Subcutaneous preadipocyte (primary cell): Measurements from ENCODE around the gene TMBIM4. TPM values are rescaled to one million over a fixed set of nuclear protein-coding genes. Genes with fewer than 3 reads are reported as not detected.

ENCODE experiments used
- total RNA-seq: library from RNA; depleted of rRNA; stranded (reverse); fragments of >200 nt; gene quantifications from 2 replicates; pipeline ENCODE4 v1.2.3, GENCODE V29; 2012

Gene TMBIM4, protein sequence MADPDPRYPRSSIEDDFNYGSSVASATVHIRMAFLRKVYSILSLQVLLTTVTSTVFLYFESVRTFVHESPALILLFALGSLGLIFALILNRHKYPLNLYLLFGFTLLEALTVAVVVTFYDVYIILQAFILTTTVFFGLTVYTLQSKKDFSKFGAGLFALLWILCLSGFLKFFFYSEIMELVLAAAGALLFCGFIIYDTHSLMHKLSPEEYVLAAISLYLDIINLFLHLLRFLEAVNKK
- total RNA-seq: 56.3 and 75.0 TPM in 2 replicates

DNA sequence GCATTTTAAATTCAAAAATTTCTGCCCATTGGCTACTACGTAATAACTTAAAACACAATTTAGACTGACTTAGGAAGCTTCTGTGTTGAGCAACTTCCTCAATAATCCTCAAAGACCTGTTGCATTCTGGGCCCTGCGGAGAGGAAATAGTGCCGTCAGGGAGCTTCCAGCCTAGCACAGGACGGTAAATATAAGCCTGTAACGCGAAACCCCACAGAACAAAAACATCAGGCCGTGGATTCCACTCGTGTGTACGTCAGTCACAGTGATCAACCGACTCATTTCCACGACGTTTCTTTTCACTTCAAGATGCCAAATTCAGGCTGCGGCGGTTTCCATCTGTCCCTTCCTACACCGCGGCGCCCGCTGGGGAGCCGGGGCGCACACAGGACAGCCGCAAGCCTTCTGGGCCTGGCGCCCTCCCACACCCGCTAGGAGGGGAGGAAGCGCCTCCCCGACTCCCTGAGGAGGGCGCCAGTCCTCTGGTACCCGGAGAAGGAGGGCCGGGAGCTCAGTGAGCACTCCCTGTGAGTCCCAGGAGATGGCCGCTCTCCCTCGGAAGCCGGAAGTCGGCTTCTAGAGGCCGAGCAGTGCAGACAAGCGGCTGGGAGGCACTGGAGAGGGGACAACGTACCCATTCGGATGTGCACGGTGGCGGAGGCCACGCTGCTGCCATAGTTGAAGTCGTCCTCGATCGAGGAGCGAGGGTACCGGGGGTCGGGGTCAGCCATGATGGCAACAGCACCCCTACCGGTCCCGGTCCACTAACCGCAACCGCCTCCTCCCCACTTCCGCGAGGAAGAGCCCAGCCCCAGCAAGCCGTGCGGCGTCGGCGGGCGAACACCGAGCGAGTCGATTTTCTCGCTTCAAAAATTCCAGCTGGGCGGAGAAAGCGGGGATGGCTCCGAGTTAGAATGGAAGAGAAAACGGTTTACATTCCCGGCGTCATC, at the start of gene TMBIM4:
Gene TMBIM4, minus strand, starts transcription at position 776 of the 950 bp plus-strand sequence. Its CDS starts 45 bp downstream, at position 731.

DNA sequence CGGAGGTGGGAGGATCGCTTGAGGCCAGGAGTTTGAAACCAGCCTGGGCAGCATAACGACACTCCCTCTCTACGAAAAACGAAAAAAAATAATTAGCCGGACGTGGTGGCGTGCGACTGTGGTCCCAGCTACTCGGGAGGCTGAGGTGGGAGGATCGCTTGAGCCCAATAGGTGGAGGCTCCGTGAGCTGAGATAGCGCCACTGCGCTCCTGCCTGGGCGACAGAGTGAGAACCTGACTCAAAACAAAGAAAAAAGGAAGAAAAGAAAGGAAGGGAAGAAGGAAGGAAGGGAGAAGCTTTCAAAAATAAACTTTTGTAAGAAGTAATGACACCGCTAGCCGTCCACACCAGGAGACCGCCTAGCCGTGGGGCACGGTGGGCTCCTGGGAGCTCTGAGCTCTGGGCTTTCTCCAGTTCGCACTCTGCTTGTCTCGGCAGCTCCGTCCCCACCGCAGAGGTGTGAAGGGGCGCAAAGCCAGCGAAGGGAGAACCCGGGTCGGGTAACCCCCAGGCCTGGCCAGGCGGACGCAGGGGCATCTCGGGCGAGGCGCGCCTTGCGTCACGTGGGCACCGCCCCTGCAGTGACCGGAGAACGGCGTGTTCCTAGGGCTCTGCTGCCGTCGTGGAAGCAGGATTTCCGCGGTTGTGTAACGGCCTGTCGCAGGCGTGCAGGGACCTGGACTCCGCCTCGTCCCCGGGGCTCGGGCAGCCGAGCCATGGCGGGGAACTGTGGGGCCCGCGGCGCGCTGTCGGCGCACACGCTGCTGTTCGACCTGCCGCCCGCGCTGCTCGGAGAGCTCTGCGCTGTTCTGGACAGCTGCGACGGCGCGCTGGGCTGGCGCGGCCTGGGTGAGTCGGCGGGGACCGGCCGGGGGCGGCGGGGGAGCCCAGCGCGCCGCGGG, 19.0 kb upstream of the TMBIM4 start, which contains the start of gene IRAK3:
Gene IRAK3, plus strand, starts transcription at position 631 of the 902 bp plus-strand sequence. Its CDS starts 86 bp downstream, at position 717.

DNA sequence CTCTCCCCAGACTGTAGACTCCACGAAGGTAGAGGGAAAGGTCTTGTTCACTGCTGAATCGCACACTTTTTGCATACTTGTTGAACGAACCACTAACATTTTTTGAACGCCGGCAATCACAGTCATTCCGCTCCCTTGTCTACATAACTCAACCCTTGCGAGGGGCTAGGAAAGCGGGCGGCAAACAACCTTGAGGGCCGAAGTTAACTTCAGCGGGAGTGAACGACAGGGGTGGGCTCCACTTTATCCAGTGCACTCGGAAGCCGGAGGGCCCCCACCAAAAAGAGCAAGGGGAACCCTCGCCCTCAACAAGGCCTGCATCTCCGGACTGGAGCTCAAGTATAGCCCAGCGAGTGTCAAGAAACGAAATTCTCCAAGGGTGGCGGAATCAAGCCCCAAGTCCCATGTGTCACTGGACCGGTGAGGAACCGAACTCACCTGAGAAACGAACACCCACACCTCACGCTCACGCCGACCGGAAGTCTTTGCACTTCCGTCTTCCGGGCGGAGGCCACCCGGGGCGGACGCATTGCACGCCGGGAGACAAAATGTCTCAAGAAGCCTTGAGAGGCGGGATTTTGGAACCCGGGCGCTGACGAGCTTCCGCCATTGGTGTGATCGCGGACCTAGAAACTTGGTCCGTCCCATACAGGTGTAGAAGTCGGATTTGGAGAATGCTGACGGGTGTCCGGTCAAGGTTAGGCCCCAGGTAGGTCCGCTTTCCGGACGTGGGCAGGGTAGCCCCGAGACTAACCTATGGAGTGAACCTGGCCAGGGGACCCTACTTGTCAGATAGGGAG, 39.3 kb downstream of the TMBIM4 start, which contains the start of gene LLPH:
Gene LLPH, minus strand, starts transcription at position 484 of the 800 bp plus-strand sequence. CDS start 1,644 bp downstream, outside the sequence.

Other genes starting within 250 kb of the TMBIM4 start
- gene LLPH, start 39.2 kb downstream of the TMBIM4 start, total RNA-seq: 3.3 and 4.3 TPM in 2 replicates
- 25.0 and 25.6 TPM in 2 replicates for gene IRAK3, start 19.2 kb upstream of the TMBIM4 start, total RNA-seq
- 3.3 and 4.0 TPM in 2 replicates for gene HELB, start 132.5 kb upstream of the TMBIM4 start, total RNA-seq